G401 (cell line): ENCODE results near the gene PTPRC. TPM values are rescaled to one million over a fixed set of nuclear protein-coding genes. Genes with fewer than 3 reads are reported as not detected.

Source experiments
- DNase-seq: peaks from one replicate; pipeline ENCODE4 v3.0.0-alpha.2; 2015; ENCODE audit warnings: low spot score
- in situ Hi-C: cut with HindIII; loops from 2 replicates; pipeline ENCODE4 v1.10.0; 2016; ENCODE audit warnings: low sequenced_read_pairs, mixed read lengths
- total RNA-seq: library from RNA; depleted of rRNA; stranded (reverse); fragments of >200 nt; shearing (Covaris generic); gene quantifications from 2 replicates; pipeline ENCODE4 v1.2.3, GENCODE V29; 2014

PTPRC gene
- total RNA-seq, 1 experiment from 2014 or later, result not detected

DNA sequence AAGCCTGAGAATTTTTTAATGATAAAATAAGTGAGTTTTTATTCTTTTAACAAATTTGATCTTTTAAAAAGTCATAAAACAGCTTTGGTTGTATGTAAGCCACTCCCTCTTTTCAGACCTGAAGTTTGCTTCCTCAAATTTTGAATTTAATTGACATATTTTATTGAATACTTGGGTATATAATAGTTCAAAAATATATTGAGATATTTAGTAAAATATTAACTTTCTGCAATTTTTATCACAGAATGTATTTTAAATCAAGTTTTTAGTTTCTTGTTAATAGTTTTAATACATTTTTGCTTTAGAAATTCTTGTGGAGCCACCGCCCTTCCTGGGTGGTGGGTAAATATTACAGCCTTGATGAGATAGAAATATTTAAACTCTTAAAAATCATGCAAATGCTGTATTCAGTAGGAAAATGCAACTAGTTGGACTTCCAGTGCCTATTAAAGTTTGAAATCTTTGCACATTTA lies 867 bp downstream of the PTPRC start:
- in situ Hi-C loops, result no loop called here
- no peak for DNase-seq

DNA sequence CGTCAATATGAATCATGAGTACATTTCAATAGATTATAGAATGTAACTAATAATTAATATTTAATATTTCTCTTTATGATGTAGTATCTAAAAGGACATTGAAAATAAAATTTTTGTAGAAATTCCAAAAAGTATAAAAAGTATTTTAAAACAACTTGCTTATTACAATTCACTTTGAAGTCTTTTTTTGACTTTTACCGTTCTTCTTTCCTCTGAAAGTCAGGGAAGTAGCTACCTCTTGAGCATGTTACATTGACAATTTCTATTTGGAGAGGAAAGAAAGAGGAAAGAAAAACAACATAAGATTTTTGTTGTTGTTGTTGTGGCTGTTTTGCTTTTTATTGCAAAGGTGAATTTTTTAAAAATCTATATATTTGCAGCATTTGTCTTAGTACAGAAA lies 1.3 kb downstream of the PTPRC start:
- in situ Hi-C loops, result no loop called here
- DNase-seq, result no peak

DNA sequence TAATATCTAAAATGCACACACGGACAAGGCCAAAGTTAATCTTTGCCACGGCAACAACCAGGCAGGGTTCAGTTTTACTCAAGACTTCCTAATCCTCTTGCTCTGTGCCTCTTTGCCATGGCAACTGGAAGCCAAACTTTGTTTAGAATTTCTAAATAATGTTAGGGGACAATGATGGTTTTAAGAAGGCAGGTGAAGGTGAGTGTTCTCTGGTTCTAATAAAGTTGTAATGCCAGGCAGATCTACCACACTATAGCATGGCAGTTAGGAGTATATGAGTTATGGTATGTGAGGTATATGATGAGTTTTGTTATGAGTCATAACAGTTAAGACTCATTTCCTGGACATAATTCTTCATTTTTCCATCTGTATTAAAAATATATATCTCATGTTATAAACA lies 2.7 kb downstream of the PTPRC start:
- in situ Hi-C loops, result no loop called here
- no peak for DNase-seq

DNA sequence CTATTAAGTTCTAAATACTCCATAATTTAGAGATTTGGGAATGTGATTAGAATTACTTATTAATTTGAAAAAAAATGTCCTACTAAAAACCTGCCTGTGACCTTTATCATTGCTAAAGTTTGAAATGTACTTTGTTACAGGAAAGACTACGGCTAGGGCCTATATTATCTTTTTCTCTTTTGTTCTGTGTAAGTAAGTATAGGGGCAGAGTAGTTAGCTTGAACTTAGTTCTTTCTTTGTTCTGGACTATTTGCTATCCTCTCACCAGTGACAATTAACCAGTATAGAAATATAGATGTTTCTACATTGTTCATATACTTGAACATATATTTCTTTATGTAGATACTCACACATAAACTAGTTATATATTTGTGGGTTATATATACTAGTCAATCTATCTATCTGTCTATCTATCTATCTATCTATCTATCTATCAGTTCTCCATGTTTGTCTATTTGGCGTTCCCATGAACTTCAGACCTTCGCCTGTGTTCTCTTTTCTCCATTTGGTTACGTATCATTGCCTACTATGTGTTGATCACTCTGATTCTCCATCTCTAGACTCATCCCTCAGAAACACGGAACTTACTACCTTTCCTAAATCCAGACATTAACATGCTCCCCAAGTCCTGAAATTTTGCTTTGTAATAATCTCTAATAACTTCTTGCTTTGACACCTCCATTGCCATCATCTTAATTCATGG lies 3.3 kb downstream of the PTPRC start:
- no peak for DNase-seq
- in situ Hi-C loops, result no loop called here

DNA sequence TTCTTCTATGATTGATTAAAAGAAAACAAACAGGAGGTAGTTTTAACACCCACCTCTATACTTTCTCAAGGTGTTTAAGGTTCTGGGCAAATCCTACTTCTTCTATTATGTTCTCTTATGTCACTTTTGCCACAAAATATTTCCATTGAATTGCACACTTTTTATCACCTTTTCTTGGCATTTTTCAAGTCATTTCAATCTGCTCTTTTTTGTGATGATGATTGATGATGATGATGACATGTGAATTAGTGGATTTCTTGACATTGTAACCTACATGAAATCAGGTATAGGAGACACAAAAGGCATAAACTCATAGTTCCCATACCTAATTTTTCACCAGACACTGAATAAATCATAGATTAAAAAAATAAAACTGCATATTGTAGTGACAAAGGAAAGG lies 4.1 kb downstream of the PTPRC start:
- in situ Hi-C loops, result no loop called here
- DNase-seq, result no peak

DNA sequence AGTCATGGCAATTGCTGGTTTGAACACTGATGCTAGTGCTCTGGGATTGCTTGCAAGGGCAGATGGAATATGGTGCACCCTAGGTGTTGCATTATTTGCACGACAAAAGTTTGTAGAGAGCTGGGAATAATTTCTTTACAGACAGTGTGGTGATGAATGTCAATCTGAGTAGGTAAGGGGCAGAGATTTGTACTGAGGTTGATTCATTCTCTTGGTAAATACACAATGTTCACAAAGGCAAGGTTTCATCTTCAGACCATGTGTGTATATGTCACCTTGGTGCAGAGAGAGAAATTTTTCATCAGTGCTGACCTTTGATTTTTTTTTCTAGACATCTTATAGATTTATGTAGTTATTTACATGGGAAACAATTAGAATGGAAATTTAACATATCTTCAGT lies 5.0 kb downstream of the PTPRC start:
- in situ Hi-C loops, result no loop called here
- no peak for DNase-seq

DNA sequence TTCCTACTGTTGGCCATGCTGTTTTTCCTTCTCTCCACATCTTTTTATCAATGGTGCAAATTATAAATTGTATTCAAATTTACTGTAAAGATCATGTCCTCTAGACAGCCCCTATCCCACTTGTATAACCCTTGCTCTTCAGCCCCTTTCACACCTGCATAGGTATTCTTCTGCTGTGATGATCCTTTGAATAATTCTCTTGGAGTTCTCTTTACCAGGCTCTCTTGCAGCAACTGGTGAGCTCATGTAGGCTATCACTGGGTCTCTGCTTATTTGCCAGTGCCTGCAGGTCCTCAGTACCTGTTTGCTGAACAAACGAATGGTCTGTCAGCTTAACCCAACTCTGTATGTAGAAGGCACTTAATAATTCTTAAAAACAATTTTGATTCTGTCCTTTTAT lies 8.2 kb downstream of the PTPRC start:
- in situ Hi-C loops, result no loop called here
- DNase-seq, result no peak

DNA sequence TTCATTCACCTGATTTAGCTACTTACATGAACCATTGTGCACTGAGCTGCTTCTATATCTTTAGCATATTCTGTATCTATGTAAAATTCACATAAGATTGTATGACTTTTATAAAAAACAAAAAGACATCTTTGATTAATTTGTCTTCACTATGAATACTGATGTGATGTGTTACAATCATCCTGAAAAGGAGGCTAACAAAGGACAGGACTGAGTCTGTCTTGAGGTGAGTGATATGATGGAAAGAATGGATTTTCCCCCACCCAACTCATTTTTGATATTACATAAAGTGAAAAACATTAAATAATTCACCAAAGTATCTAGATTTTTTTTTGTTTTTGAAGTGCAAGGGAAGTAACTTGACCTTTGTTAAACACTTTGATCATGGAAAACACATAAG lies 9.8 kb downstream of the PTPRC start:
- no peak for DNase-seq
- in situ Hi-C loops, result no loop called here

DNA sequence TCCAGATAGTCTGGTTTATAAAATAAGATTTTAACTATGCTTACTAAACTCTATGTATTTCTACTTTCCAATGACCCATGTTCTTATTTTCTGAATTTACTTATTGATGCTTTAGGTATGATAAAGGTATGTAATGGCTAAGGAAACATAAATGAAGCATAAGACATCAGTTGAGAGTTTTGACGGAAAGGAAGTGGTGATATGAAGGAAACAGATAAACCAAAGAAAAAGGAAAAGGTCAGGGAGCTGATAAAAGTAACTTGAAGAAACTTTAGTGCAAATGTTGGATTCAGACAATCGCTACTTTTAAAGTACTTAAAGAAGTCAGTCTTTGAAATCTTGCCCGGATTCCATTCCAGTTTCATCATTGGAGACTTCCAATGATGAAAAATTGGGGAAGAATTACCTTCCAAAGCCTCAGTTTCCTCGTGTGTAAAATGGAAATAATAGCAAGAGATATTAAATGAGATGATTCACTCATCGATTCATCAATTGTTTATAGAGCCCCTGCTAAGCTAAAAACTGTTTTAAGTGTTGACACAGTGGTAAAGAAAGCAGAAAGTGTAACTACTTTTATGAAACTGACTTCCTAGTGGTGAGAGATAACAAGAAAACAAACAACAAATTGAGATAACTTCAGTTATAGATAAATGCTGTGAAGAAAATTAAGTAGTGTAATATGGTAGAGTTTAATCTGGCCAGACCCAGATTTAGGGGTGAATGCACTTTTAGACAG lies 10.6 kb downstream of the PTPRC start:
- in situ Hi-C loops, result no loop called here
- no peak for DNase-seq

DNA sequence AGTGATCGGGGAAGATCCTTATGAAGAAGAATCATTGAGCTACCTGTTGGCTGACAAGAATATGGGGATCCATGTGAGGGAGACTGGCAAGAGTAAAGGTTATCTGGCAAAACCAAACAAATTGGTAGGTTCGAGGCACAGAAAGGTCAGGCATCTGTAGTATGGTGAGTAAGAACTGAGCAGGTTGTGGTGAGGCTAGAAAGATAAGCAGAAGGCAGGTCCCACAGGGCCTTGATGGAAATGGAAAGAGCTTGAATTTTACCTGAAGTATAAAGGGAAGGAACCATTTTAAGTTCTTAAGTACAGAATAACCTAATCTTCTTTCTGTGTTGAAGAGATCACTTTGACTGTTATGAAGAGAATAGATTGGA lies 11.1 kb downstream of the PTPRC start:
- DNase-seq, result no peak
- in situ Hi-C loops, result no loop called here

DNA sequence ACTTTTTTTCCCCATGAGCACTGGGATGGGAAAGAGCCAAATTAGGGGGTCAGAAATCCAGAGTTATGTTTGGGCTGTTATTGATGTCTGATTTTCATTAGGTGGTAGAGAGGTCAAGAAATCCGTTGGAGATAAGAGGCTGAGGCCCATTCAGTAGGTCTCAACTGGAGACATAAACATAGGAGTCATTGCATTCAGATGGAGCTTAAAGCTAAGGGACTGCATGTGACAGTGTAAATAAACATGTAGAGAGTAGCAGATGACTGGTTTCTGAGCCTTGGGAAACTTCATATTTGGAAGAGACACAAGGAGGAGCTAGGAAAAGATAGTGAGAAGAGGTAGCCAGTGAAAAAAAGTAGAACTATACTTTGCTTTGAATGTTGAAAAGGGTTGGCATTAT lies 11.7 kb downstream of the PTPRC start:
- in situ Hi-C loops, result no loop called here
- DNase-seq, result no peak

DNA sequence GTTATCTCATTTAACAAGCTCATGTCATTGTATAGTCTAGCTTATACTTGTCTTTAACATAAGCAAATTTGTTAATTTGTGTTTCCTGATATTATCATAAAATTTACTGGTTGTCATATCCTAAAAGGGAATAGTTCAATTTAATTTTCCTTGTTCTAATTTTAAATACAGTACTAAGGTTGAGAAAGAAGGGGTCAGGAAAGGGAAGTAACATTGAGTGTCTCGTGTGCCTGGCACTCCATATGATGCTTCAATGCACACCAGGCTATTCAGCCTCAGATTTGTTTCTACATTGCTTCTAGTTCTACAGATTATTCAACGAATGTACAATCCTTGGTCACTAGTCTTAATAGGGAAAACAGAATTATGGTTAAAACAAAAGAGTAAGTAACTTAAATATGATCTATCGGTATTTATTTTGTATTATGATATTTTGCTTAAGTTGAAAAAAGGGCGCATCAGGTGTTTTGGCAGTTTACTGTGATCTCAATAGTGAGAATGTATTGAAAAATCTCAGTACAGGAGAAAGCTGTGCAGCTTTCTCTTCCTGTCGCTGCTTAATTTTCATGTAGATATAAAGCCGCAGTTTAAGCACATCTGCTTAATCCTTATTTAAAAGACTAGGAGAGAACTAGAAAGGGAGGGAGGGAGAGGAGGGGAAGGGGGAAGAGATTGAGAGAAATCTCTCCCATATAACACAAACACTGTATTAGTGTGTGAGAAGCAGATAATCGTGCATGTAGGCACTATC lies 13.0 kb downstream of the PTPRC start:
- in situ Hi-C loops, result no loop called here
- no peak for DNase-seq

DNA sequence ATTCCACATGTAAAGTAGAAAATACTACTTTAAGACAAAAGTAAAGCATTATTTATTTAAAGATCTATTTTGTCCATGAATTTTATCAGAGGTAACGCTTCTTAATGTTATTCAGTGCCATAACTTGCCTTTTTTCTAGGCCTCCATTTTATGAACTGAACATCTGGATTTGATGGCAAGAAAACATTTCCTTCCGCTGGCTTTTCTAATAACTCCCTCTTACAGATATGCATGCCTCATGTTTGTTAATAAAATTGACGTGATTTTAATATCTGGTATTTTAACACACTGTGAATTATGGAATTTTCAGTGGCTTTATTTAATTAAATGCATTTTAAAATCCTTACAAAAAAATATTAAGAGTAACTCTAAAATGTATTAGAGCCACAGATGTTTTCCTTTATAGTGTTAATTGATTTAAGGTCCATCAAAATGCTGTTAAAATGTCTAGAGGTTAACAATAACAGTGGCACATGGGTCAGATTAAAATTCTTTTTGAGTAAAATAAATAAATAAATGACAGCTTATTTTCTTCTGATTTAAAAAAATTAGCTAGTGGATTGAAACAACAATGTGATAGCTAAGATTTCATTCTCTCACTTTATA lies 15.1 kb downstream of the PTPRC start:
- in situ Hi-C loops, result no loop called here
- DNase-seq, result no peak

DNA sequence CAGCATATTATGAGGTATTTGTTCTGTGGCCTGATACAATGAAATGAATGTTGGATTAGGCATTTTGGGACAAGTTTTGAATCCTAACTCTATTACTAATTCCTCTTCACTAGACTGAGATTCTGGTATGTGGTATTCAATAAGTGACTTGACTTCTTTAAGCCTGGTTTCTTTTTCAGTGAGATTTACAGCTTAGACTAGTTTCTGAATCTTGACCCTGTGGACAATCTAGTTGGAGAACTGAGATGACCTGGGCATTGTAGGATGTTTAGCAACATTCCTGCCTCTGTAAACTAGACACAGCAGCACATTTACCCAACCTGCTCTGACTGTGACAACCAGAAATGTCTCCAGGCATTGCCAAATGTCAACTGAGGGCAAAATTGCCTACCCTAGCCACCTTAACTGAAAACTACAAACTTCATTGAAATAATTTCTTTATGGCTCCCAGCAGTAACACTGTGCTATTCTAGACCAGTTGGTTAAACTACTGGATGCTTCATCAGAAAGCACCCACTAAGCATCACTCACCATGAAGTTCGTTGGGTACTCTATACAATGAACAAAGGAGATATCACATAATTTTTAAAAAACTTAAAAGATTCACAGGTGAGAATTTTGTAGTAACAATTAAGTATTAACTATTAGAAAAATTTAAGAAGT lies 16.8 kb downstream of the PTPRC start:
- in situ Hi-C loops, result no loop called here
- no peak for DNase-seq

DNA sequence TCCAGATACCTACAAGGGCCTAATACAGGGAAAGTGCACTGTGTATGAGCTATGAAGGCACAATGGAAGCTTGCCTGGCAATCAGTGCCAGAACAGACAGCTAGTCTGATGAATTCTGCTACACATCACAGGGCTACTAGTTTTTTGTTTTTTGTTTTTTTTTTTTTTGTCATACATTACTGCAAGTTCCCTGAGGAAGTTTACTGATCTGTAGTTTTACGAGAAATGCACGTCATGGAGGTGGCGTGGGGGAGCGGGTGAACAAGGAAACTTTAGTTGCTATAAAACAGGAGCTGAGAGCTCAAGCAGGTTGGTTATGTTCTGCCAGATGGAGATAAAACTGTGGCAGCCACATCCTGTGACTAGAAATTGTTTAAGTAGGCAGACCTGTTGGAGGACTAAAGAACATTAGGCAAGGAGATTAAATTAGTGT lies 17.7 kb downstream of the PTPRC start:
- in situ Hi-C loops, result no loop called here
- DNase-seq, result no peak

DNA sequence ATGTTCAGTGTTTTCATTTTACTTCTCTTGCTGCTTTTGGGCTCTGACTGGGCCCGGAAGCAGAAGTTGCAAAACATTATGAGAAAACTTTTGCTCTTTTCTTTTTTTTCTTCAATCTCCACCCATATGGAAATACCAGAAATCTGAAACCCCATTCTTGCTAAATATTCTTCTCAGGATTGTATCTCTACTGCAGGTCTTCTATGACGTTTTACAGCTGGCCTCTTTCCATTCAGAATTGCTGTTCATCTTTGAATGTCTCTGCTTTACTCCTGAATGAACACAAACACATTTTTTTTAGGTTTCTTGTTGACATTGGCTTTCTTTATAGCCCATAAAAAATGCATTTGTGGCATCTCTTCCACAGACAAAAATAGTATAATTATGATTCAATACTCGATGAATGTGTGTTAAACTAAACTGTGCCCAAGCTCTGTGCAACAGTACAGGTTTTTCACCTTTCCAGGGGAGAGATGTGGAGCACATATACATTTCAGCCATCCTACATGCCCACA lies 18.8 kb downstream of the PTPRC start:
- DNase-seq, result no peak
- in situ Hi-C loops, result no loop called here

DNA sequence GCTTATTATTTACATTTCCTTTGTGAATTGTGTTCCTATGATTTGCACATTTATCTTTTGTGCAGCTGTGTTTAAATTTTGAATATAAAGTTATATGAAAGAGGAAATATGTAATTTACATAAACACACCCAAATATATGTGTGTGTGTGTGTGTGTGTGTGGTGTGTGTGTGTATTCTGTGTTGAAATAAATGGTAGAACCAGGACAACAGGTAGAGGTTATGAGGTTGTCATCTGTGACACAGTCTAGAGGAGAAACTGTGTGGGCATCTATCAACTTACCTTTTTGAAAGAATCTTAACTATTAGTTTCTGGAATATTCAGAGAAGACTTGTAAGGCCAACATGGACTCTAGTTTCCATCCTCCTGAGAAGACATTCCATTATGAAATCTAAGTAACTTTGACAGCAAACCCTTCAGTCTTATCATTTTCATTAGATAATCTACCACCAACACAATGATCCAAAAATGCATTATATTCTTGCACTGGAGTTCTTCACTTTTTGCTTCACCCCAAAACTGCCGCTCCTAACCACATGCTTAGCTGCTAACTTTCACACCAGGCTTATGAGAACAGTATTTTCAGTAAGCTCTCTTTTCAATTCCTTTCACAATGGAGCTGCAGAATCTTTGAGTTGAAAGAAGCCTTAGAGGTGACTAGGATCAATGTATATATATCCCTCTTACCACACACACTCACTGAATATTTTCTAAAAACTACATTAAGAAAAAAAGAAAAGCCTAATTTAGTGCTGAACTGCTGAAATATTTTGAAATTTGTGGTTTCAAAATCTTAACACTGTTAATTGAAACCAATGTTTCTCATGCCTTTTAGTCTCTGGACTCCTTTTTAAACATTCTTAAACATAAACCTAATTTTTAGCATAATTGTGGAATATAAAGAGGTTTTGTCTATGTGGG lies 21.8 kb downstream of the PTPRC start:
- in situ Hi-C loops, result no loop called here
- no peak for DNase-seq

DNA sequence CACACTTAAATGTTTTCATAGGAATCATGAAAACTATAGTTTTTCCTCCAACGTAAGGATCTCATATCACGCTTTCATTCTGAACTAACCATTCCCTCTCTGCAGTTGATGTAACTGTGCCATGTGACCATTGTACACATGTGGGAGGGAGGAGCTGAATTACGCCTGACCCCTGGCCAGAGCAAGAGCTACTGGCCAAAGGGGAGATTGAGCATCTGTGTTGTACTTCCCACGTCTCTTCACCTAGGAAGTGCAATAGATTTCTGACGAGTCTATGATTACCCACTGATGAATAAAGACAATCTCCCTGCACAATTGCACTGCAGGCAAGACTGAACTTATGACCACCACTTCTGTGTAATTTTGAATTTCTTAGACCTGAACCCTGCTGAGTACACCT lies 24.0 kb downstream of the PTPRC start:
- in situ Hi-C loops, result no loop called here

More for the DNA sequence above, 24.0 kb downstream of the PTPRC start:
- DNase-seq, result no peak
